Activated CD4-positive, alpha-beta memory T cell treated with anti-CD3 and anti-CD28 coated beads for 36 hours (primary cell): ENCODE results near the gene CCDC7. TPM values are rescaled to one million over a fixed set of nuclear protein-coding genes. Genes with fewer than 3 reads are reported as not detected.
"Not testable (repeated sequence)": the region's sequence is repeated elsewhere in the genome, so short reads cannot be mapped to it uniquely, and the experiment has no call there.

Experiments used
- CTCF ChIA-PET: fragments of 350-600 bp; sonication (Branson Sonifier 250); formaldehyde crosslinking; loops from one replicate; lab custom pipeline; 2021; ENCODE audit warnings: antibody characterized with exemption, inconsistent platforms; lab: Charles Lee
- POLR2A ChIA-PET: fragments of 350-600 bp; sonication (Branson Sonifier 250); formaldehyde crosslinking; loops from one replicate; lab custom pipeline; 2021; ENCODE audit warnings: antibody characterized with exemption; lab: Charles Lee
- DNase-seq: peaks from one replicate; pipeline ENCODE4 v3.0.0-alpha.2; 2020
- H3K27ac Mint-ChIP-seq: one replicate; pipeline ENCODE4 v1.8.0; 2021; ENCODE audit warnings: mixed read lengths
- H3K27me3 Mint-ChIP-seq: one replicate; pipeline ENCODE4 v1.8.0; 2021; ENCODE audit warnings: mixed read lengths
- H3K36me3 Mint-ChIP-seq: one replicate; pipeline ENCODE4 v1.8.0; 2021; ENCODE audit warnings: mixed read lengths
- H3K4me1 Mint-ChIP-seq: one replicate; pipeline ENCODE4 v1.8.0; 2021; ENCODE audit warnings: low read depth, mixed read lengths
- H3K4me3 Mint-ChIP-seq: one replicate; pipeline ENCODE4 v1.8.0; 2021; ENCODE audit warnings: mild to moderate bottlenecking, mixed read lengths
- H3K9me3 Mint-ChIP-seq: one replicate; pipeline ENCODE4 v1.8.0; 2021; ENCODE audit warnings: mixed read lengths
- intact Hi-C: fragments of 100-400 bp; cut with micrococcal nuclease; formaldehyde crosslinking; loops from one replicate; pipeline ENCODE4 v1.15.1; 2023
- total RNA-seq, 2 experiments: library from RNA; stranded (reverse); gene quantifications; one replicate each; pipeline ENCODE4 v1.2.3, GENCODE V29; 2021

The CCDC7 gene
- total RNA-seq, 2 experiments from 2014 or later = 8.6 to 11.6 TPM

GRCh38 chr10:32661346-32661745, 215.4 kb downstream of the CCDC7 start:
- Mint-ChIP-seq H3K36me3 (peaks cover 36% of the 10 kb centered on the region), H3K27me3 (no peaks in the 10 kb centered on the region), H3K27ac (no peak overlapping the region), H3K4me1 (no peaks in the 10 kb centered on the region), H3K4me3 (no peak overlapping the region), H3K9me3 (peaks cover 31% of the 10 kb centered on the region)
- no peak for DNase-seq
- ChIA-PET CTCF (no interaction called here), POLR2A (no interaction called here)
- intact Hi-C loops = no loop called here

GRCh38 chr10:32680803-32681557, 235.0 kb downstream of the CCDC7 start:
- Mint-ChIP-seq H3K9me3 (peaks cover 36% of the 10 kb centered on the region), H3K27ac (no peak overlapping the region), H3K27me3 (no peaks in the 10 kb centered on the region), H3K4me3 (no peak overlapping the region), H3K36me3 (peaks cover 29% of the 10 kb centered on the region), H3K4me1 (peaks cover 7% of the 10 kb centered on the region)
- no peak for DNase-seq
- ChIA-PET CTCF (no interaction called here), POLR2A (interaction anchor here (0.5 kb wide), 1 partner anchor 427 kb away, joined by 3 read pairs; no protein-coding TSS in a partner anchor)
- intact Hi-C loops = no loop called here

GRCh38 chr10:32684291-32684690, 238.4 kb downstream of the CCDC7 start:
- ChIA-PET POLR2A (no interaction called here), CTCF (no interaction called here)
- H3K9me3 Mint-ChIP-seq = peaks cover 19% of the 10 kb centered on the region
- intact Hi-C loops = no loop called here
- H3K27me3 Mint-ChIP-seq = no peaks in the 10 kb centered on the region
- DNase-seq = no peak
- H3K27ac Mint-ChIP-seq = no peak overlapping the region
- peaks cover 27% of the 10 kb centered on the region for H3K36me3 Mint-ChIP-seq
- H3K4me1 Mint-ChIP-seq = peaks cover 7% of the 10 kb centered on the region
- H3K4me3 Mint-ChIP-seq = no peak overlapping the region

- DNase-seq = no peak
- Mint-ChIP-seq H3K4me3 (no peak overlapping the region), H3K27me3 (no peaks in the 10 kb centered on the region), H3K36me3 (peaks cover 26% of the 10 kb centered on the region), H3K9me3 (peaks cover 12% of the 10 kb centered on the region), H3K4me1 (no peaks in the 10 kb centered on the region), H3K27ac (no peak overlapping the region)
- CTCF ChIA-PET = no interaction called here
- intact Hi-C loops = no loop called here
- POLR2A ChIA-PET = no interaction called here
Measured at GRCh38 chr10:32687116-32687515, 241.2 kb downstream of the CCDC7 start.

DNA sequence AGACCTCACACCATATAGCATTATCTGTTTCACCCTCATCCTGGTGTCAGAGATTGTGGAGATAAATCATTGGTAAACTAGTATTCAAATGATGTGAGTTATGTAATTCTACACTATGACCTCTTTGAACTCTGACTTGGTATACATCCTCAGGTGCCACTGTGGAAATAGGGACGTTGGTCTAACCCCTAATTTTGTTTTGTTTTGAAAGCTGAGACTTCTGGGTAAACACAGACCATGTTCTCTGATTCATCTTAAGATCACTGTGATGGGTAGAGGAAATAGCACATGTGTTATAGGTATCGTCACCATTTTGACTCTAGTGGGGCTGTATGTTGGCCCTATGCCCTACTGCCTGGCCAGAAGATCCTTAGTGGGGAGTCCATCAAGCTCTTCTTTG, 241.6 kb downstream of the CCDC7 start:
- ChIA-PET POLR2A (no interaction called here), CTCF (no interaction called here)
- DNase-seq = no peak
- peaks cover 7% of the 10 kb centered on the region for H3K9me3 Mint-ChIP-seq
- intact Hi-C loops = no loop called here
- no peaks in the 10 kb centered on the region for H3K4me1 Mint-ChIP-seq
- H3K27ac Mint-ChIP-seq = no peak overlapping the region
- no peaks in the 10 kb centered on the region for H3K27me3 Mint-ChIP-seq
- H3K4me3 Mint-ChIP-seq = no peak overlapping the region
- peaks cover 23% of the 10 kb centered on the region for H3K36me3 Mint-ChIP-seq

- H3K36me3 Mint-ChIP-seq = peaks cover 27% of the 10 kb centered on the region
- no peak for DNase-seq
- H3K27me3 Mint-ChIP-seq = no peaks in the 10 kb centered on the region
- H3K9me3 Mint-ChIP-seq = peaks cover 16% of the 10 kb centered on the region
- POLR2A ChIA-PET = no interaction called here
- no peak overlapping the region for H3K4me3 Mint-ChIP-seq
- no peak overlapping the region for H3K27ac Mint-ChIP-seq
- CTCF ChIA-PET = no interaction called here
- no peaks in the 10 kb centered on the region for H3K4me1 Mint-ChIP-seq
- intact Hi-C loops = no loop called here
Measured at GRCh38 chr10:32692174-32692573, 246.2 kb downstream of the CCDC7 start.

DNA sequence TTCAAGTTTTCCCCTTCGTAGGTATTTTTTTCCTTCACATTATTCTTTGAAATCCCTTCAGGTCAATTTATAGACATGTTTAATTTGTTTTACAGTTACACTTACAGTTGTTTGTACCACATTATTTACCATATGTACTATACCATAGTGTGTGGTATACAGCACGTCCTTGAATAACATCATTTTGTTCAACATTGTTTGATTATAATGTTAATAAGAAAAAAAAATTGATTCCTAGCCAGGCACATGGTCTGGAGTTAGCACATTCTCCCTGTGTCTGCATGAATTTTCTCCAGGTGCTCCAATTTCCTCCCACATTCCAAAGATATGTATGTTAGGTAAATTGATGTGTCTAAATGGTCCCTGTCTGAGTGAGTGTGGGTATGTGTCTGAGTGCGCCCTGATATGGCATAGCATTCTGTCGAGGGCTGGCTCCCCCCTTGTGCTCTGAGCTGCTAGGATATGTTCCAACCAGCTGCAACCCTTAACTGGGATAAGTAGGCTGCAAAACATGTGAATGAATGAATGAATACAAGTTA, 247.6 kb downstream of the CCDC7 start:
- no peak for DNase-seq
- peaks cover 32% of the 10 kb centered on the region for H3K36me3 Mint-ChIP-seq

DNA sequence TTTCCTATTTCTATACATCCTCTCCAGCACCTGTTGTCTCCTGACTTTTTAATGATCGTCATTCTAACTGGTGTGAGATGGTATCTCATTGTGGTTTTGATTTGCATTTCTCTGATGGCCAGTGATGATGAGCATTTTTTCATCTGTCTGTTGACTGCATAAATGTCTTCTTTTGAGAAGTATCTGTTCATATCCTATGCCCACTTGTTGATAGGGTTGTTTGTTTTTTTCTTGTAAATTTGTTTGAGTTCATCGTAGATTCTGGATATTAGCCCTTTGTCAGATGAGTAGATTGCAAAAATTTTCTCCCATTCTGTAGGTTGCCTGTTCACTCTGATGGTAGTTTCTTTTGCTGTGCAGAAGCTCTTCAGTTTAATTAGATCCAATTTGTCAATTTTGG, 253.7 kb downstream of the CCDC7 start:
- Mint-ChIP-seq H3K36me3 (peaks cover 57% of the 10 kb centered on the region), H3K9me3 (peaks cover 56% of the 10 kb centered on the region)
- CTCF ChIA-PET, intact Hi-C loops, POLR2A ChIA-PET, DNase-seq, H3K27me3 Mint-ChIP-seq, H3K4me1 Mint-ChIP-seq, H3K4me3 Mint-ChIP-seq, H3K27ac Mint-ChIP-seq: not testable (repeated sequence)

More for the DNA sequence above, 247.6 kb downstream of the CCDC7 start:
- Mint-ChIP-seq H3K4me3 (no peak overlapping the region), H3K9me3 (peaks cover 23% of the 10 kb centered on the region), H3K27ac (no peak overlapping the region), H3K4me1 (no peaks in the 10 kb centered on the region), H3K27me3 (no peaks in the 10 kb centered on the region)
- ChIA-PET POLR2A (no interaction called here), CTCF (no interaction called here)
- intact Hi-C loops = no loop called here

GRCh38 chr10:32713560-32713959, 267.6 kb downstream of the CCDC7 start:
- H3K36me3 Mint-ChIP-seq = peaks cover 11% of the 10 kb centered on the region
- no peaks in the 10 kb centered on the region for H3K27me3 Mint-ChIP-seq
- ChIA-PET CTCF (no interaction called here), POLR2A (no interaction called here)
- intact Hi-C loops = no loop called here
- peaks cover 42% of the 10 kb centered on the region for H3K9me3 Mint-ChIP-seq
- no peak for DNase-seq
- no peaks in the 10 kb centered on the region for H3K4me1 Mint-ChIP-seq
- no peak overlapping the region for H3K27ac Mint-ChIP-seq
- no peak overlapping the region for H3K4me3 Mint-ChIP-seq

- POLR2A ChIA-PET = no interaction called here
- H3K27ac Mint-ChIP-seq = no peak overlapping the region
- H3K4me3 Mint-ChIP-seq = no peak overlapping the region
- no peak for DNase-seq
- no peaks in the 10 kb centered on the region for H3K27me3 Mint-ChIP-seq
- H3K36me3 Mint-ChIP-seq = no peaks in the 10 kb centered on the region
- intact Hi-C loops = no loop called here
- H3K4me1 Mint-ChIP-seq = no peaks in the 10 kb centered on the region
- no peaks in the 10 kb centered on the region for H3K9me3 Mint-ChIP-seq
- CTCF ChIA-PET = no interaction called here
Measured at GRCh38 chr10:32731527-32731926, 285.6 kb downstream of the CCDC7 start.

DNA sequence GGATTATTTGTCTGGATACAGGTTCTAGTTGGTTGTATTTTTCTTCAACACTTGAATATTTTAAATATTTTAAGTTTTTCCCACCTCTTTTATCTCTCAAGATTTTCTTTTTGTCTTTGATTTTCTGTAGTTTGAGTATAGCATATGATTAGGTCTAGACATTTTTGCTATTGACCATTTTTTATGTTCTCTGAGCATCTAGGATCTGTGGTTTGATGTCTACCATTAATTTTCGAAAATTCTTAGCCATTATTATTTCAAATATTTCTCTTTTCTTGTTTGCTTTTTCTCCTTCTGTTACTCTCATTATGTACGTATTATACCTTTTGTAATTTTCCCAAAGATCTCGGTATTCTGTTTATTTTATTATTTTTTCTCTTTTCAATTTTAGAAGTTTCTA, 293.0 kb downstream of the CCDC7 start:
- DNase-seq = no peak

DNA sequence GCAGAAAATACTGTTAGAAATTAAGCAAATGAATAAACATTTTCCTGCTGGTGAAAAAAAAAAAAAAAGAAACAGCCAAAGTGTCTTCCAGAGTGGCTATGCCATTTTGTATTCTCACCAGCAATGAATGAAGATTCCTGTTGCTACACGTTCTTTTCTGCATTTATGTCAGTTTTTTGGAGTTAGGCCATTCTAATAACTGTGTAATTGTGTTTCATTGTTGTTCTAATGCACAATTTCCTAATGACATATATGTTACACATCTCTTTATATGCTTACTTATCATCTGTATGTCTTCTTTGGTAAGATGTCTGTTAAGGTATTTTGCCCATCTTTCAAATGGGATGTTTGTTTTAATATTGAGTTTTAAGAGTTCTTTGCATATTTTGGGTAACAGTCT, 298.4 kb downstream of the CCDC7 start:
- intact Hi-C loops = no loop called here

More for the DNA sequence above, 293.0 kb downstream of the CCDC7 start:
- ChIA-PET POLR2A (no interaction called here), CTCF (no interaction called here)
- Mint-ChIP-seq H3K4me1 (no peaks in the 10 kb centered on the region), H3K4me3 (no peak overlapping the region), H3K27me3 (no peaks in the 10 kb centered on the region), H3K27ac (no peak overlapping the region), H3K9me3 (peaks cover 4% of the 10 kb centered on the region), H3K36me3 (peaks cover 22% of the 10 kb centered on the region)
- intact Hi-C loops = no loop called here

GRCh38 chr10:32746869-32747268, 300.9 kb downstream of the CCDC7 start:
- intact Hi-C loops = no loop called here
- Mint-ChIP-seq H3K27me3 (no peaks in the 10 kb centered on the region), H3K9me3 (peaks cover 12% of the 10 kb centered on the region), H3K36me3 (peaks cover 34% of the 10 kb centered on the region), H3K27ac (no peak overlapping the region), H3K4me3 (no peak overlapping the region), H3K4me1 (no peaks in the 10 kb centered on the region)
- ChIA-PET POLR2A (no interaction called here), CTCF (interaction anchor here (1.4 kb wide), 1 partner anchor 262 kb away, joined by 4 read pairs; no protein-coding TSS in a partner anchor)
- no peak for DNase-seq

More for the DNA sequence above, 298.4 kb downstream of the CCDC7 start:
- no peaks in the 10 kb centered on the region for H3K4me1 Mint-ChIP-seq
- H3K27ac Mint-ChIP-seq = no peak overlapping the region
- peaks cover 36% of the 10 kb centered on the region for H3K36me3 Mint-ChIP-seq
- ChIA-PET POLR2A (no interaction called here), CTCF (no interaction called here)
- peaks cover 12% of the 10 kb centered on the region for H3K9me3 Mint-ChIP-seq
- H3K27me3 Mint-ChIP-seq = no peaks in the 10 kb centered on the region
- DNase-seq = no peak
- H3K4me3 Mint-ChIP-seq = no peak overlapping the region
